ENCODE data around the gene SCN5A.

DNA sequence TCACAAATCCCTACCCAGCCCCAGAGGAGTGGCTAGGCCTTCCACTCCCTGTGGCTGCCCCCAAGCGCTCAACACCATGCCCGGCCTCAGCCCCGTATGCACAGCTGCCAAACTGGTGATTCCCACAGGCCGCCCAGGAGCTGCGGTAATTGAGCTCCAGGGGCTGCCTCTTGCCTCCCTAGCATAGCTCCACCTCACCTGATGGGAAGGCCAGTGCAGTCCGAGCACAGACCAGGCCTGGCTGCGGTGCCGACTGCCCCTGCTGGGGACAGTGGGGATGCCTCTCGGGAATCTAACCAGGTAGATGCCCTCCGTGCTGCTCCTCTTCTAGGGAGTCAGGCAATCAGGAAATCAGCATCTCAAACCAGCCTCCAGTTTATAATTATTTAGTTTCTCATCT is 25.9 kb downstream of the SCN5A start:
- TF ChIP-seq POLR2A (IDR thresholded peaks at IDR 0.05; ENCODE audit: low read depth, low read length): no peak
- no peak for TF ChIP-seq TAF1 (IDR thresholded peaks at IDR 0.05; ENCODE audit: borderline replicate concordance, low read depth, low read length)
- no peak for TF ChIP-seq POLR2AphosphoS5 (IDR thresholded peaks at IDR 0.05; ENCODE audit: low read depth, low read length)
